A549 (cell line): Measurements from ENCODE around the gene THAP3. TPM values are rescaled to one million over a fixed set of nuclear protein-coding genes. Genes with fewer than 3 reads are reported as not detected.
"Not testable (repeated sequence)": the region's sequence is repeated elsewhere in the genome, so short reads cannot be mapped to it uniquely, and the experiment has no call there.

ENCODE experiments used
- ATAC-seq, 2 experiments: fragments of 200-7000 bp in 1 of 2; fragments of >200 bp in 1 of 2; cut with Nextera tagmentation in 1 of 2; cut with Tn5 transposase in 1 of 2; 3 replicates each; pipeline versions ENCODE4 v1.8.0 to v1.9.1; 2018 to 2020; ENCODE audit warnings: mild to moderate bottlenecking in 1 of 2, moderate library complexity in 1 of 2
- CTCF ChIA-PET: fragments of 300-600 bp; sonication (Branson Sonifier 250); formaldehyde crosslinking; extraction: SDS; loops from one replicate; lab custom pipeline; 2021; ENCODE audit warnings: antibody characterized with exemption, inconsistent platforms; lab: Yijun Ruan, JAX
- POLR2A ChIA-PET: fragments of 350-600 bp; formaldehyde crosslinking; extraction: SDS; loops from one replicate; lab custom pipeline; 2021; ENCODE audit warnings: antibody characterized with exemption, inconsistent platforms; lab: Yijun Ruan, JAX
- DNase-seq, 2 experiments: peaks; one replicate each; pipeline versions ENCODE4 v3.0.0 to v3.0.0-alpha.2; 2011 to 2016; ENCODE audit warnings: low read depth in 1 of 2, low spot score in 1 of 2
- FAIRE-seq: peaks from 2 replicates; lab custom pipeline; 2011; peaks lifted over from hg19 to GRCh38; lab: Jason Lieb, UNC
- H3K27ac ChIP-seq, 2 experiments: fragments of >200 bp; sonication (Bioruptor Twin); formaldehyde crosslinking; 3 replicates each; pipeline ENCODE4 v1.5.1; 2016 to 2017
- H3K4me1 ChIP-seq: fragments of >200 bp; sonication (Bioruptor Twin); formaldehyde crosslinking; 3 replicates; pipeline ENCODE4 v1.6.1; 2016
- H3K4me2 ChIP-seq: fragments of >200 bp; sonication (Bioruptor Twin); formaldehyde crosslinking; 3 replicates; pipeline ENCODE4 v1.6.1; 2016
- H3K4me3 ChIP-seq: fragments of >200 bp; sonication (Bioruptor Twin); formaldehyde crosslinking; 3 replicates; pipeline ENCODE4 v1.5.1; 2016
- H3K9me3 ChIP-seq: fragments of >200 bp; sonication (Bioruptor Twin); formaldehyde crosslinking; 3 replicates; pipeline ENCODE4 v1.6.1; 2016
- ATOH8 ChIP-seq: fragments of 250-450 bp; sonication (Bioruptor Pico); IDR thresholded peaks from 2 replicates; pipeline ENCODE4 v1.5.0; 2020; ENCODE audit warnings: low read depth, mild to moderate bottlenecking, moderate library complexity
- BCL3 ChIP-seq: fragments of >200 bp; sonication (Bioruptor Twin); formaldehyde crosslinking; IDR thresholded peaks from 3 replicates; pipeline ENCODE4 v1.6.1; 2016
- CBX8 ChIP-seq: fragments of 200-600 bp; sonication (generic); IDR thresholded peaks from 2 replicates; pipeline ENCODE4 v1.6.1; 2016
- CHD4 ChIP-seq: fragments of 200-600 bp; sonication (generic); IDR thresholded peaks from 2 replicates; pipeline ENCODE4 v1.6.1; 2016; ENCODE audit warnings: antibody characterized with exemption, mild to moderate bottlenecking, borderline replicate concordance
- CTCF ChIP-seq: fragments of >200 bp; sonication (Bioruptor Twin); formaldehyde crosslinking; IDR thresholded peaks from 3 replicates; pipeline ENCODE4 v1.5.1; 2016
- EHF ChIP-seq: fragments of 250-450 bp; sonication (Bioruptor Pico); IDR thresholded peaks from 2 replicates; pipeline ENCODE4 v1.5.0; 2020; ENCODE audit warnings: mild to moderate bottlenecking
- EP300 ChIP-seq, 2 experiments: fragments of >200 bp; sonication (Bioruptor Twin); formaldehyde crosslinking; IDR thresholded peaks; 2 replicates in 1 of 2; 3 replicates in 1 of 2; pipeline ENCODE4 v1.6.1; 2016 to 2017
- ESRRA ChIP-seq: fragments of 150-350 bp; IDR thresholded peaks from 2 replicates; pipeline ENCODE4 v1.6.1; 2014; ENCODE audit warnings: mild to moderate bottlenecking, low read length, borderline replicate concordance
- FOXS1 ChIP-seq: fragments of 250-450 bp; sonication (Bioruptor Pico); IDR thresholded peaks from 2 replicates; pipeline ENCODE4 v1.5.0; 2020; ENCODE audit warnings: mild to moderate bottlenecking, moderate library complexity
- GATA3 ChIP-seq: IDR thresholded peaks from 2 replicates; pipeline ENCODE4 v1.6.1; 2012; ENCODE audit warnings: borderline replicate concordance
- HOXB5 ChIP-seq: fragments of 250-450 bp; sonication (Bioruptor Pico); IDR thresholded peaks from 2 replicates; pipeline ENCODE4 v1.5.0; 2020; ENCODE audit warnings: mild to moderate bottlenecking, moderate library complexity
- MAX ChIP-seq: IDR thresholded peaks from 2 replicates; pipeline ENCODE4 v1.6.1; 2012
- NR3C1 ChIP-seq: fragments of >200 bp; sonication (Bioruptor Twin); formaldehyde crosslinking; IDR thresholded peaks from 3 replicates; pipeline ENCODE4 v1.6.1; 2017
- RAD21 ChIP-seq, 2 experiments: fragments of >200 bp in 1 of 2; sonication (Bioruptor Twin) in 1 of 2; formaldehyde crosslinking in 1 of 2; IDR thresholded peaks in 1 of 2; conservative IDR thresholded peaks in 1 of 2; 2 replicates in 1 of 2; 3 replicates in 1 of 2; pipeline ENCODE4 v1.6.1; 2012 to 2018; ENCODE audit warnings: inconsistent platforms in 1 of 2
- RFX5 ChIP-seq: fragments of 450-650 bp; IDR thresholded peaks from 2 replicates; pipeline ENCODE4 v1.7.1; 2014; ENCODE audit warnings: antibody characterized with exemption, mild to moderate bottlenecking, moderate library complexity
- RNF2 ChIP-seq: fragments of 200-600 bp; sonication (generic); IDR thresholded peaks from 2 replicates; pipeline ENCODE4 v1.6.1; 2016; ENCODE audit warnings: low read depth, mild to moderate bottlenecking, antibody characterized with exemption, moderate library complexity, borderline replicate concordance
- SREBF2 ChIP-seq: fragments of 450-650 bp; IDR thresholded peaks from 2 replicates; pipeline ENCODE4 v1.6.1; 2014; ENCODE audit warnings: mild to moderate bottlenecking, moderate library complexity
- TFCP2L1 ChIP-seq: fragments of 250-450 bp; sonication (Bioruptor Pico); IDR thresholded peaks from 2 replicates; pipeline ENCODE4 v1.5.0; 2021; ENCODE audit warnings: mild to moderate bottlenecking
- ZNF302 ChIP-seq: fragments of 250-450 bp; sonication (Bioruptor Pico); IDR thresholded peaks from 2 replicates; pipeline ENCODE4 v1.9.0; 2021; ENCODE audit warnings: inconsistent platforms, mild to moderate bottlenecking, moderate library complexity
- ZSCAN20 ChIP-seq: fragments of 250-450 bp; sonication (Bioruptor Pico); IDR thresholded peaks from 2 replicates; pipeline ENCODE4 v1.8.0; 2022; ENCODE audit warnings: mild to moderate bottlenecking, moderate library complexity
- whole genome bisulfite sequencing: methylation state at CpG from one replicate; pipeline ENCODE4 v1.1.6; 2017; ENCODE audit errors: missing lambda C conversion rate; 5-methylcytosine and 5-hydroxymethylcytosine counted together
- polyA plus RNA-seq, 4 experiments: library from polyadenylated mRNA; depleted of rRNA in 3 of 4; stranded (reverse); fragments of >200 nt; fragmentation: RNase III in 1 of 4; extraction: RNeasy Plus Mini Kit Qiagen cat#74134 plus additional on column Dnase treatment in 1 of 4; gene quantifications; 2 replicates in 3 of 4; 3 replicates in 1 of 4; pipeline ENCODE4 v1.2.3, GENCODE V29; 2011 to 2017

The THAP3 gene
- polyA plus RNA-seq, 2 of the 4 experiments (the other 2 are of a cell fraction) = 6.5 to 12.0 TPM

- FAIRE-seq (no peak), DNase-seq (no peak), ATAC-seq (no peak; a peak in 1 of 6 replicates)
- Histone ChIP-seq H3K4me3 (no peak overlapping the region), H3K9me3 (no peaks in the 10 kb centered on the region), H3K27ac (no peak overlapping the region), H3K4me1 (no peaks in the 10 kb centered on the region), H3K4me2 (no peak overlapping the region)
- POLR2A ChIA-PET = interaction anchor here (0.6 kb wide), 1 partner anchor 81 kb away, joined by 3 read pairs; the partner anchor contains the start of gene NOL9
- CTCF ChIA-PET = interaction anchor here (0.7 to 3.5 kb wide), 8 partner anchors 11 to 149 kb away, joined by 3 to 21 read pairs (median 4); partner anchors contain the start of genes NOL9 and TAS1R1
- WGBS = 96% methylated on average over 20 of the region's 20 CpGs
- TF ChIP-seq RNF2 (no peak), SREBF2 (no peak), MAX (no peak), ATOH8 (CRISPR knock-in tag) (no peak), CHD4 (no peak)
These were observed 10.7 kb downstream of the THAP3 start for GRCh38 chr1:6635161-6635909.

- DNase-seq (no peak), FAIRE-seq (no peak), ATAC-seq (peak in 1 of 2 experiments; percentile 28; a peak in 2 of 6 replicates)
- CTCF ChIA-PET = interaction anchor here (0.6 to 3.5 kb wide), 4 partner anchors 9 to 112 kb away, joined by 3 to 21 read pairs (median 3); no protein-coding TSS in a partner anchor
- Histone ChIP-seq H3K9me3 (no peaks in the 10 kb centered on the region), H3K4me3 (no peak overlapping the region), H3K27ac (no peak overlapping the region), H3K4me1 (no peaks in the 10 kb centered on the region), H3K4me2 (no peak overlapping the region)
- TF ChIP-seq HOXB5 (no peak), TFCP2L1 (CRISPR knock-in tag) (no peak), RAD21 (conservative IDR thresholded peaks at IDR 0.05 in 1 of 2, IDR thresholded peaks at IDR 0.05 in 1 of 2) (no peak), NR3C1 (no peak), ZNF302 (no peak), CTCF (no peak), GATA3 (no peak), EHF (CRISPR knock-in tag) (no peak)
- WGBS = 81% methylated on average over 12 of the region's 16 CpGs
- POLR2A ChIA-PET = no interaction called here
These were observed 11.5 kb downstream of the THAP3 start for GRCh38 chr1:6635910-6636760.

GRCh38 chr1:6636778-6637177 is 12.1 kb downstream of the THAP3 start:
- ATAC-seq, H3K4me3 ChIP-seq, H3K4me2 ChIP-seq, H3K9me3 ChIP-seq, DNase-seq, POLR2A ChIA-PET, H3K4me1 ChIP-seq, FAIRE-seq, H3K27ac ChIP-seq: not testable (repeated sequence)
- CTCF ChIA-PET = interaction anchor here (0.6 to 3.5 kb wide), 3 partner anchors 9 to 112 kb away, joined by 3 to 21 read pairs (median 3); no protein-coding TSS in a partner anchor
- WGBS = 94% methylated on average over 6 of the region's 6 CpGs

- no peak for FAIRE-seq
- Histone ChIP-seq H3K4me1 (no peaks in the 10 kb centered on the region), H3K9me3 (no peaks in the 10 kb centered on the region), H3K4me3 (no peak overlapping the region), H3K27ac (no peak overlapping the region), H3K4me2 (no peak overlapping the region)
- WGBS = 93% methylated on average over 8 of the region's 9 CpGs
- ChIA-PET CTCF (interaction anchor here (0.9 to 3.5 kb wide), 2 partner anchors 8 to 36 kb away, joined by 3 to 21 read pairs; no protein-coding TSS in a partner anchor), POLR2A (no interaction called here)
- DNase-seq = no peak
- no peak for ATAC-seq
- TF ChIP-seq ESRRA (no peak), ZSCAN20 (CRISPR knock-in tag) (no peak), EP300 (IDR thresholded peaks at IDR 0.05) (no peak), BCL3 (no peak), RFX5 (no peak), FOXS1 (no peak), CBX8 (no peak)
These were observed 13.1 kb downstream of the THAP3 start for GRCh38 chr1:6637770-6638169.
